Right lobe of liver (tissue), 4 donors: ENCODE measurements around the gene TUB.

ENCODE experiments used
- POLR2A ChIP-seq: fragments of 450-650 bp; IDR thresholded peaks from one replicate; pipeline ENCODE4 v1.6.1; 2017; ENCODE audit warnings: antibody characterized with exemption, mild to moderate bottlenecking
- TF ChIP-seq, protein P1 (sequence below), 4 donors: fragments of 200-600 bp in 3 of 4; fragments of 450-650 bp in 1 of 4; IDR thresholded peaks; one replicate each; pipeline versions ENCODE4 v1.5.1 to v1.8.0; 2016 to 2022; ENCODE audit warnings: antibody characterized with exemption in 4 of 4, mild to moderate bottlenecking in 2 of 4
- donor health status: DM: no; HTN: no; CAD: no.
- donor health status: DM: no; HTN: no; CAD: no.
- donor health status: DM: no; HTN: yes; CAD: no.

DNA sequence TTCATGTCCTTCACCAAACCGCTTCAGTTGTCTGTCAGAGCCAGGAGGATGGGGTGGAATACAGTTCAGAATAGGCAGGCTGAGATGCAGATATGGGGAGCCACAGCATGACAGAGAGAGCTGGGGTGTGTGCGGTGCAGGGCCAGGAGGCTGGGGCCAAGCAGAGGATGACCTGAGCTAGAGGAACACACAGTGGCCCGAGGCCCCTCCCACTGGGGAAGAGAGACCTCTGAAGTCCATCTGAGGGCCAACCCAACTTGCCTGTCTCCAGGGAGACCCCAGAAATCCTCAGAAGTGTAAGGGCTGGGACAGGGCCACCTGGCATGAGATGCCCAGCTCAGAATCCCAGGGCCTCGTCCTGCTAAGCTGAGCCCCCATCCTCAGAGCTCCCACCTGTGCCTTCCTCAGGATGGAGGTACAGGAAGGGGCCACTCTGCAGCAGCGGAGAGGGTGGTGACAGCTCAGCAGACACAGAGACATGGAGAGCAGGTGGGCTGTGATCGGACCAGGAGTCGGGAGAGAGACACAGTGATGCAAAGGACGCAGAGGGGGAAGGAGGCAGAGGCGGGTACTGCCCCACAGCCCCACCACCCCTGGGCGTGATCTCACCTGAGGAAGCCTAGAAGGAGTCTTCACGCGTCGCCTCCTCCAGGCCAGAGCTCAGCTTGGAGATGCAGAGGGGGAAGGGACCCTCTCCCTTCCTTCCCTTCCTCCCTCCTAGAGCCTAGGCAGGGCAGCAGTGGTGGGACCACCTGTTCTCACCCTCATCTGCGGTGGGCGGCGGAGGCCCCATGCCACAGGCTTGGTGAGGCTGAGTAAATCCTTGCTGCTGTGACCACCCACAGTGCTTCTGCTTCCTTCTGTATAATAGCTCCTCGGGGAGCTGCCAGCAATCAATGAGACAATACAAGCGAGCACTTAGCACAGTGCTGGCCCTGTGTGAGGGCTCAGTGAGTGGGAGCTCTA lies 9.1 kb upstream of the TUB start:
- TF ChIP-seq POLR2A, result no peak
- TF ChIP-seq, protein P1, sequence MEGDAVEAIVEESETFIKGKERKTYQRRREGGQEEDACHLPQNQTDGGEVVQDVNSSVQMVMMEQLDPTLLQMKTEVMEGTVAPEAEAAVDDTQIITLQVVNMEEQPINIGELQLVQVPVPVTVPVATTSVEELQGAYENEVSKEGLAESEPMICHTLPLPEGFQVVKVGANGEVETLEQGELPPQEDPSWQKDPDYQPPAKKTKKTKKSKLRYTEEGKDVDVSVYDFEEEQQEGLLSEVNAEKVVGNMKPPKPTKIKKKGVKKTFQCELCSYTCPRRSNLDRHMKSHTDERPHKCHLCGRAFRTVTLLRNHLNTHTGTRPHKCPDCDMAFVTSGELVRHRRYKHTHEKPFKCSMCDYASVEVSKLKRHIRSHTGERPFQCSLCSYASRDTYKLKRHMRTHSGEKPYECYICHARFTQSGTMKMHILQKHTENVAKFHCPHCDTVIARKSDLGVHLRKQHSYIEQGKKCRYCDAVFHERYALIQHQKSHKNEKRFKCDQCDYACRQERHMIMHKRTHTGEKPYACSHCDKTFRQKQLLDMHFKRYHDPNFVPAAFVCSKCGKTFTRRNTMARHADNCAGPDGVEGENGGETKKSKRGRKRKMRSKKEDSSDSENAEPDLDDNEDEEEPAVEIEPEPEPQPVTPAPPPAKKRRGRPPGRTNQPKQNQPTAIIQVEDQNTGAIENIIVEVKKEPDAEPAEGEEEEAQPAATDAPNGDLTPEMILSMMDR (IDR thresholded peaks at IDR 0.05), result no peak
